NCI-H2029 (cell line): ENCODE data around the gene UVRAG.

Experiments used
- DNase-seq: peaks from one replicate; lab custom pipeline; 2025; lab: John Stamatoyannopoulos, UW

UVRAG gene

GRCh38 chr11:75814677-75815344 lies at the start of gene UVRAG:
UVRAG (plus strand) TSS chr11:75815210; CDS start chr11:75815408, 198 bp downstream.
- peak; percentile 99 for DNase-seq

GRCh38 chr11:75766443-75767227 lies 48.4 kb upstream of the UVRAG start:
- DNase-seq: no peak

- DNase-seq: no peak
Observed at GRCh38 chr11:75767228-75767572, 47.8 kb upstream of the UVRAG start.

GRCh38 chr11:75767793-75768111 lies 47.3 kb upstream of the UVRAG start:
- no peak for DNase-seq

- DNase-seq: peak; percentile 58
Observed at GRCh38 chr11:75768112-75768908, 46.7 kb upstream of the UVRAG start, which contains the start of gene DGAT2. DGAT2 (plus strand) TSS chr11:75768778; CDS start chr11:75768992, 214 bp downstream.

- no peak for DNase-seq
Observed at GRCh38 chr11:75768909-75769771, 45.9 kb upstream of the UVRAG start.

GRCh38 chr11:75770102-75770501 lies 44.9 kb upstream of the UVRAG start:
- no peak for DNase-seq

GRCh38 chr11:75771646-75772410 lies 43.2 kb upstream of the UVRAG start:
- no peak for DNase-seq

GRCh38 chr11:75773595-75774353 lies 41.2 kb upstream of the UVRAG start:
- DNase-seq: no peak

GRCh38 chr11:75775056-75775455 lies 40.0 kb upstream of the UVRAG start:
- no peak for DNase-seq

GRCh38 chr11:75776546-75776945 lies 38.5 kb upstream of the UVRAG start:
- DNase-seq: no peak

- DNase-seq: no peak
Observed at GRCh38 chr11:75777461-75778110, 37.4 kb upstream of the UVRAG start.

- DNase-seq: no peak
Observed at GRCh38 chr11:75778962-75779361, 36.0 kb upstream of the UVRAG start.

GRCh38 chr11:75779960-75780359 lies 35.0 kb upstream of the UVRAG start:
- no peak for DNase-seq

GRCh38 chr11:75780888-75781287 lies 34.1 kb upstream of the UVRAG start:
- DNase-seq: no peak

GRCh38 chr11:75781296-75781695 lies 33.7 kb upstream of the UVRAG start:
- no peak for DNase-seq

GRCh38 chr11:75781831-75782230 lies 33.2 kb upstream of the UVRAG start:
- DNase-seq: no peak

GRCh38 chr11:75782540-75783263 lies 32.3 kb upstream of the UVRAG start:
- no peak for DNase-seq

- DNase-seq: no peak
Observed at GRCh38 chr11:75783416-75784084, 31.5 kb upstream of the UVRAG start.
